Spleen (tissue), 7 donors: ENCODE data around the gene PLAU.

Experiments
- CTCF ChIP-seq, 11 experiments: fragments of 200-600 bp in 7 of 11; fragments of 450-650 bp in 4 of 11; sonication (generic) in 4 of 11; IDR thresholded peaks in 8 of 11; conservative IDR thresholded peaks in 3 of 11; 1 replicate in 7 of 11; 2 replicates in 4 of 11; pipeline versions ENCODE4 v1.4.0 to v1.8.0; 2016 to 2021; ENCODE audit warnings: antibody characterized with exemption in 11 of 11, inconsistent platforms in 4 of 11, mild to moderate bottlenecking in 1 of 11
- POLR2A ChIP-seq, 3 donors: fragments of 450-650 bp; IDR thresholded peaks; one replicate each; pipeline ENCODE4 v1.5.1; 2017; ENCODE audit warnings: antibody characterized with exemption in 3 of 3, mild to moderate bottlenecking in 1 of 3
- POLR2AphosphoS5 ChIP-seq, 3 donors: sonication (generic); formaldehyde crosslinking; IDR thresholded peaks; one replicate each; pipeline ENCODE4 v1.5.1; 2017; ENCODE audit warnings: antibody characterized with exemption in 3 of 3
- donor health status: DM: no; HTN: no; CAD: no; lungs with moderate emphysema.
- donor health status: DM: no; HTN: no; CAD: no.
- donor health status: DM: no; HTN: no; CAD: no.

- TF ChIP-seq CTCF (IDR thresholded peaks at IDR 0.05 in 8 of 11, conservative IDR thresholded peaks at IDR 0.05 in 3 of 11) (peak; percentile 98 to 100 (median 99)), POLR2A (IDR thresholded peaks at IDR 0.05) (no peak), POLR2AphosphoS5 (IDR thresholded peaks at IDR 0.05) (peak; percentile 79 to 87 (median 80))
These were observed 31.4 kb upstream of the PLAU start for GRCh38 chr10:73879296-73880173.
